Activated T-helper 1 cell treated with Interleukin-2 at 50 U/mL for 16 hours (primary cell): ENCODE data around the gene TP53RK.
"Not testable (repeated sequence)": the region's sequence is repeated elsewhere in the genome, so short reads cannot be mapped to it uniquely, and the experiment has no call there.

Source experiments
- DNase-seq: peaks from one replicate; pipeline ENCODE4 v3.0.0-alpha.2; 2020; ENCODE audit warnings: low read depth

TP53RK gene

DNA sequence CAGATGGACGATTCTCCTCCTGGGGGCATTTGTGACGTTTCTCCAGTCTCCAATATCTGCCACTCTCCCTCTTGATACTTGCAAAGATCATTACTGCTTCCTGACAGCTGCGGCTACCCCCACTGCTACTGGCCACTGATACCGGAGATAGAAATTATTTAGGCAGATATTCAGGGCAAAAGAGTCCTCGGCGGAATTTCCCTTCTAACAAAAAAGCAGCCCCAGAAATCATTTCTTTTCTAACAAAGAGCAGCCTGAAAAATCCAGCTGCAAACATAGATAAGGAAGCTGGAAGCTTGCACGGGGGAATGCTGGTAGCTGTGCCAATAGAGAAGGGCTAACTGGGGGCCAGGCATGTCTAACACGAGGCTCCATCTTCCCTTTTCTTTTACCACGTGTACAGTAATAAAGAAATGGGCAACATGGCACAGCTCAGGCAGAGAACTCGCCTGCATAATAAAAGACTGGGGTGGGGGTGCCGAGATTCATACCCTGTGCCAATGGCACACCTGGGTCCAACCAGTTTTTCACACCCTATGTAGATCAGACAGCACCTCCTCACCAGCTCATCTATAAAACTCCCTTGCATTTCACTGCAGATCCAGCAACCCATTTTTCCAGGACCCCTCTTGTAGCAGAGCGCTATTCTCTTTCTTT, 6.1 kb downstream of the TP53RK start:
- DNase-seq: no peak

DNA sequence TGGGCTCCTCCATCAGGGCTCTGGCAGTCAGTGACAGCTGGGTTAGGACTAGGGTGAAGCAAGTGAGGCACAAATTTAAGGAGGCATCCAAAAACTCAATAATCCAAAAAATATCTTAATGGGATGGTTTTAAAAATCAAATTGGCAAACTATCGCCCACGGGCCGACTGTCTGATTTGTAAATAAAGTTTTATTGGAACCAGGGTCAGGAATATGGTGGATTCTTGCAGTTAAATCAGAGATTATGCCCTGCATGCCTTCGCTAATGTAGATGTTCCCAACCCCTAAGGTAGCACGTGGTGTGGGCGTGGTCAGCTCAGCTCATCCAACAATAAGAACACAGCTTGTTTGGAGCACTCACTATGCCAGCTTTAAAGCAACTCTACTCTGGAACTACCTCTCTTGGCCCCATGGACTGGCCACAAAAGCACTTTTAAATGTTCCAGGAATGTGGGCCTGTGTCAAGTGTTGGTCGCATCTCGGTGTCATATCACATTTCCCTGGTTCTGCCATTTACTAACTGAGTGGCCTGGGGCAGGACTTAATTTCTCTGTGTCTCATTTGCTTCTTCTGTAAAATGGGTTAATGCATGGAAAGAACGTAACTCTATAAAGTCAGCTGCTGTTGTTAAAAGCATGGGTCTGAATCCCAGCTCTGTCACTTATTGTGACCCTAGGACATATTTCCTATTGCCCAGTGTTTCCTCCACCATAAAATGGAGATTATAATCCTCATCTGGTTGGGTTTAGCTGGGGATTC, 7.0 kb downstream of the TP53RK start:
- DNase-seq: no peak

DNA sequence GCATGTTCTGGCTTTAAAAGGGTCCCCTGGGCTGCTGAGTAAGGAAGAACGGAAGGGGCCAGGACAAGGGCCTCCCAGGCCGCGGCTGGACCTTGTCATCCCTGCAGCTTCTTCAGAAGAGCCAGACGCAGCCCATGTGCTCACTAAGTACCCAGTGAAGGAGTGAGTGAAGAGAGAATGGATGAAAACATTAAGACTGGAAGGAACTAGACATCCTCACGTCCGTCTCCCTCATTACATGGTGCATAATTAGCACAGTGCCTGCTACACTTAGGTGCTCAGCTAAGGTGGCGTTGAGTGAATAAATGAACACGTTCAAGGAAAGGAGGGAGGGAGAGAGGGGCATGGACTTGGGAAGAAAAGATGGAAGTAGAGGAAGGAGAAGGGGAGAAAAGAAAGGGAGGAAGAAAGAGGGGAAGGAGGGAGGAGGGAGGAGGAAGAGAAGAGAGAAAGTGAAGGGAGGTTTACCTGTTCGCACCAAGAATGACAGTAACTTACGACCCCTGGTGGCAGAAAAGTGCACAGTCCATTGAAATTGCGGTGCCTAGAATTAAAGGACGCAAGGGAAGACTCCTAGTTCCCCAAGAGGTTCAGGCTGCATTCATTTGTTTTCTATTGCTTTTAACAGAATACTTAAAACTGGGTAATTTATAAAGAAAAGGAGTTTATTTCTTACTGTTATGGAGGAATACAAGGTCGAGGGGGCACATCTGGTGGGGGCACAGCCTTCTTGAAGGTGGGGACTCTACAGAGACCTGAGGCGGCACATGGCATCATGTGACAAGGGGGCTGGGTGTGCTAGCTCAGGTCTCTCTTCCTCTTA, 8.0 kb downstream of the TP53RK start:
- DNase-seq: peak; percentile 30

DNA sequence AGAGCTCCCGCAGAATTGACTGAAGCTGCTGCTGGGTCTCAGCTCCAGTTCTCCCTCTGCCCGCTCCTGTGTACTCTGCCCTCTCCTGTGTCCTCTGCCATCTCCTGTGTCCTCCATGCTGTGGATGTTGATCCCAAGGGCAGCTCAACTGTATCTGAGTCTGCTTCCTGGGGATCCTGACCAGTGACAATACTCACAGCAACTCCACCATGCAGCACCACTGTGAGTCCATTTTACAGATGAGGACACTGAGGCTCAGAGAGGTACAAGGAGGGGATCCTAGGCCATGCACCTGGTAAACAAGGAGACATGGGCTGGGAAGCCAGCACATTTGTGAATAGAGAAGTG, 8.6 kb downstream of the TP53RK start:
- no peak for DNase-seq

DNA sequence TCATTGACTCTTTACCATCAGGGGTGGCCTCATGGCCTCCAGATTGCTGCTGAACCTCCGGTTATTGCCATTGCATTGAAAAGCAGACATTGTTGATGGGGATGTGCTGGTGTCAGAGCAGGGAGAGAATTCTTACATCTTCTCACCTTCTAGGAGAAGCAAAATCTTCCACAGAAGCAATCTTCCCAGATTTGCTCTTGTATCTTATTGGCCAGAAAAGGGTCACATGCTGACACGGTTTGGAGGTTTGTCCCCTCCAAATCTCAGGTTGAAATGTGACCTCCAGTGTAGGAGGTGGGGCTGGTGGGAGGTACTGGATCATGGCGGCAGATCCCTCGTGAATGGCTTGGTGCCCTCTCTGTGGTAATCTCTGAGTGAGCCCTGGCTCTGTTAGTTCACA, 10.7 kb downstream of the TP53RK start:
- DNase-seq: no peak

DNA sequence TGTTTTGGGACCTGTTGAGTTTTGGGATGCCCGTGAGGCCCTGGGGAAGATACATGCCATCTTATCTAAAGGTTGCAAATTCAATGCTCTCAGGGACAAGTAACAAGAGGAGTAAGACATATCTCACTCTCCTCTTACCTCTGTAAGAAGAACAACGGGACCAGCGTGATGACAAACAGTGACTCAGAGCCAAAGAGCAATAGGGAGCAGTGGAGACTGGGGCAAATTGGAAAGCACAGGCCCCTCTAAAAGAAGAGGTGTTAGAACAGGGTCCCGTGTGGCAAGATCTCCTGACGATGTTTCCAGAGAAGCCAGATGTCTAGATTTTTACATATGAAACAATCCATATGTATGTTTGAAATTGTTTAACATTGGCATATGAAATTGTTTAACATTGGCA, 11.6 kb downstream of the TP53RK start:
- no peak for DNase-seq

DNA sequence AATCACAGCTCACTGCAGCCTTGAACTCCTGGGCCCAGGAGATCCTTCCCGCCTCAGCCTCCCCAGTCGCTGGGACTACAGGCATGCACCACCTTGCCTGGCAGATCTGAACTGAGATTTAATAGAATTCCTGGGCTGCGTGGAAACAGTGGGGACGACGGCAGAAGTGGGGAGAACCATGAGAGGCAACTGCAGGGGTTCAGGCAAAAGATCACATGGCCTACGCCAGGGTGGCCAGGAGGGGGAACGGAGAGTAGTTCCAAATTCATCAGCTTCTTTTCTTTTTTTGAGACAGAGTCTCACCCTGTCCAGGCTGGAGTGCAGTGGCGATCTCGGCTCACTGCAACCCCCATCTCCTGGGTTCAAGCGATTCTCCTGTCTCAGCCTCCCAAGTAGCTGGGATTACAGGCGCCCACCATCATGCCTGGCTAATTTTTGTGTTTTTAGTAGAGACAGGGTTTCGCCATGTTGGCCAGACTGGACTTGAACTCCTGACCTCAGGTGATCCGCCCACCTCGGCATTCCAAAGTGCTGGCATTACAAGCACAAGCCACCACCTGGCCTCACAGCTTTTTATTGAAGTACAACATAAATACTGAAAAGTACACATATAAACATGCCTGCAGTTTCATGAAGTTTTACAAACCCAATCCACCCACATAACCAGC, 12.5 kb downstream of the TP53RK start:
- not testable (repeated sequence) for DNase-seq

DNA sequence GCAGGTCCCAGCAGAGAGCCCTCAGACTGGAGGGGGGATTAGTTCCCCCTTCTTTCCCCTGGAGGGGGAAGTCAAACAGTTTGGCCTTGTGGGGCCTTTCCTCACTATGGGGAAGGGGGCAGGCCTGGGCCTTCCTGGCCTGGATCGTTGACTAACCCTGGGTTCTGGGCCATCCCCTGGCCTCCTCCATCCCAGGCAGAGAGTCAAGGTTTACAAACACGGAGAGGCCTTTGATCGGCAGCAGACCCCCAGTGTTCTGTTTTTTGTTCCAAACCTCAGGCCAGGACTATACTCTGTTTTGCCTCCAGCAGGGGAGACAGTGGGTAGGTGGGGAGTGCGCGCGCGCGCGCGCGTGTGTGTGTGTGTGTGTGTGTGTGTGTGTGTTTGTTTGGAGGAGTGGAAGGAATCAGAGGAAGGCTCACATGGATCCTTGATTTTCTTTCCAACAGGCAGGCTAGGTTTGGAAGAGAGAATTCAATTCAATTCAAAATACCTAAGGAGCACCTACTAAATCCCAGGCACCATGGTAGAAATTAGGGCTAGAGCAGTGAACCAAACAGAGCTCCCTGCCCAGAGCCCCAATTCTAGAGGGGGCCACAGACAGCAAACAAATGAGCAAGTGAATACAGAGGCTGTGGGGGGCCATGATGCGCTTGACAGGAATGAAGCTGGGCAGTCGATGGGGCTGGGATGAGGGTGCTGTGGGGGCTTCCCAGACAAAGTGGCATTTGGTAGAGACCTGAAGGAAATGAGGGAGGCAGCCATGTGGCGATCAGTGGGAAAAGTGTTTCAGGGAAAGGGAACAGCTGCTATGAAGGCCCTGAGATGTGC, 14.8 kb downstream of the TP53RK start:
- no peak for DNase-seq

DNA sequence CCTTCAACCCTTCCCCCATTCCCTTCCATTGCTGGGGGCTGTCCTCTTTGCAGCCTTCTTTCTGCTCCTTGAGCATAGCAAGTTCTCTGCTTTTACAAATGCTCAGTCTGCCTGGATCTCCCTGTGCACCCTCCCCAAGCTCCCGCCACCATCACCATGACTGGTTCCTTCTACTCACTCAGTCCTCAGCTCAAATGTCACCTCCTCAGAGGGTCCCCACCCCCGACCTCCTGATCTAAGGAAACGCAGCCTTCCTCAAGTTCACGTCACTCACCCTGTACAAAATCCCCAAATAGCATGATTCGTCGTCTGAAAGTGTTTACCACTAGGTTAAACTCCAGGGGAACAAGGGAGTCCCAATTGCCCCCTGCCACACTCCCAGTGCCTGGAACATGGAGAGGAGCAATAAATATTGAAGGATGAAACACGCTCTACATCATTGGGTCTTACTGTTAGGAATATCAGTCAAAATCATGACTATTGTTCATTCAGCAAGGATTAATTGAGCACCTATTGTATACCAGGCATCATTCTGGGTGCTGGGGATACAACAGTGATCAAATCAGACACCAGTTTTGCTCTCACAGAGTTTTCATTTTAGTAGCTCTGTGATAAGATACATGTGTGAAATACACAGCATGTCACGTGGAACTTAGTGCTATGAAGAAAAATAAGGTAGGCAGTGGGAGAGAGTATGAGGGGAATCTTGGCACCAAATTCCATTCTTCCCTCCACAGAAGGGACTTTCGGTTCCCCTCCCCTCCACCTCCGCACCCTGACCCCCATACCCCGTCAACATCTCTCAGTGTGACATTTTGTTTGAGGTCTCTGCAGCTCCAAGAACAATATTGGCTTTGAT, 15.6 kb downstream of the TP53RK start:
- DNase-seq: no peak

DNA sequence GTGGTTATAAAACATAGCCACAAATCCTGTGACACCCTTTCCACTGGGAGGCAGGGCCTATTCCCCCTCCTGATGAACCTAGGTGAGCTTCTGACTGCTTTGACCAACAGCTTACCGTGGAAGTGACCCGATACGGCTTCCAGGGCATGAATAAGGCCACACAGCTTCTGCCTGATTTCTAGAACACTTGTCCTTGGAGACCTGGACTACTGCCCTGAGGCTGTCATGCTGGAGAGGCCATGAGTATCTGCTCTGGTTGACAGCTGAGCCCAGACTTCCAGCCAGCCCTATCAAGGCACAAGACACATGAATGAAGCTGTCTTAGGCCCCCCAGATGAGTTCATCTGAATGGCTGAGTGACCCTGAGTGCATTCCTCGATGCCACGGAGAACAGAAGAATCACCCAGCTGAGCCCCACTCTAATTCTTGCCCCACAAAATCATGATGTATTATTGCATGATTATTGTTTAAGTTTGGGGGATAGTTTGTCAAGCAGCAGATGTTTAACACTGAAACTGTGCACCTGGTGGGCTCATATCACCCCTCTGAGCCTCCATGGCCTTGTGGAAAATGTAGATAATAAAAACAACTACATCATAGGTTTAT, 16.6 kb downstream of the TP53RK start:
- DNase-seq: no peak

DNA sequence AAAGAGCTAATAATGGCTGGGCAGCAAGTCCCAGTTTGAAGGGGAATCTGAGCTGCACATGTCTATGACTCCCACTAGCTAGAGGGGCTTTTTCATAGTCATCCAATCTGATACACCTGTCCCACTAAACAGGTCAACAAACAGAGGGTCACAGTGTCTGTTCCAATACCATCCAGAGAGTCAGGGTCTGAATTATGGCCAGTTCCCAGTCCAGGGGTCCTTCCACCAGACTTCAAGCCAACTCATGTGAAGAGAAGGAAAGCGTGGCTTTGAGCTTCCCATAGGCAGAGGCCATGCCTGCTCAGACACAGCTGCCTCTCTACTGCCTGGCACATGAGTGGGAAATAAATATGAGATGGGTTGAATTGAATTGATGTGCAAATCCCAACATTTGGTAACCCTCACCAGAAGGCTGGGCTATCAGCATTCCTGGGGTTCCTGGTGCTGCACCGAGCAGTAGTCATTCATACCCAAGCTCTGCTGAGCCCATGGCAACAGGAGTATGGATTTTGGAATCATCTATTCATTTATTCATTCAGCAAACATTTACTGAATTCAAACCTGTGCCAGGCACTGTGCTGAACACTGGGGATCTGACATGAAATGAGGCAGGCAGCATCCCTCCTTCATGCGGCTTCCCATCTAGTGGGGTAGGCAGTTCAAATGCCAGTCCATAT, 17.2 kb downstream of the TP53RK start:
- DNase-seq: no peak

DNA sequence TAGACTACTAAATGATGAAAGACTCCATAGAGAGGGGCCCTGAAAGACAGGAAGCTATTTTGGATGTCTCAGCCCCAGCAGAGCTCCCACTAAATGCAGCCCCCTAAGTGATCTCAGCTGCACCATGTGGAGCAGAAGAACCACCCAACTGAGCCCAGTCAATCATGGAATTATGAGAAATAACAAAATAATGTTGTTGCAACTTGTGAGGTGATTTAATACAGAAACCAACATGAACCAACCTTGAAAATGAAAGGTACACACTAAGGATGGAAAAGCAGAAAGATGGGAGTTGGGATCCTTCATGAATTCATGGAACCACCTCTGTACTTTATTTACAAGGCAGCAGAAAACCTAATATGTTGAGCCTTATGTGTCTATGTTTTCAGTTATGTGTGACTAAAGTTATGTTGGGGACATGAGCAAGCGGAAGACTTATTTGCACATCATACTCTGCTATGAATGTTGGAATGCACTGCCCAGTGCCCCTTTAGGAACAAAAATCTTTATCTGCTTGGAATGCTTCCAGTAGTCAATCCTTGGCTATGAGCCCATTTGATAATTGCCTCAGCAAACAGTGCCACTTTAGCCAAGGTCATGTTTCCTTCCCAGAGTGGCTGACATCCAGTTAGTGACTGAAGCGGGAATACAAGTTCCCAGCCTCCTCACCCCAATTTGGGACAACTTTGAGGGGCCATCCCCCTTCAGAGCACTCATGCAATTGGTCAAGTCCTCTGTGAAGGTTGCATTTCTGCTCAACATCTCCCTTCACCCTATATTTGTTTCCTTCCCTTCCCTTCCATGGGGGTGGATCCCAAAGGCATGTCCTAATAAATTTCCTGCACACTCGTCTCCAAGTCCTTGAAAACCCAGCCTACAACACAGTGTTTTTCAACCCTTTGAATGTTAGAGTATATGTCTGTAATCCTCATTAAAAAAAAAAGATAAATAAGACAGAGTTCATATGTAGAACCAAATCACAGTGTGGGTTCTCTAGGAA, 18.4 kb downstream of the TP53RK start:
- no peak for DNase-seq

DNA sequence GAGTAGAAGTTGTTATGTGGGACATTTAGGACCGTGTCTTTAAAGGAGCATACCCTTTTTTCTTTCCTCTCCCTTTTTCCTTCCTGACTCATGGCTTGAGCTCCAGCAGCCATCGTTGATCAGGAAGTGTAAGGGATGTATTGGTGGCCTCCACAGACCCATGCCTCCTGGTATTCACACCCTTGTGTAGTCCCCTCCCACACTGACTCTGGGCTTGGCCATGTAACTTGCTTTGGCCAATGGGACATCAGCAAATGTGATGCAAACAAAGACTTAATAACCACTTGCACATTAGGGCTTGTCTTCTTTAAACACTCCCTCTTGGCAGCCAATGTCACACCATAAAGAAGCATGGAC, 19.0 kb downstream of the TP53RK start:
- DNase-seq: no peak

DNA sequence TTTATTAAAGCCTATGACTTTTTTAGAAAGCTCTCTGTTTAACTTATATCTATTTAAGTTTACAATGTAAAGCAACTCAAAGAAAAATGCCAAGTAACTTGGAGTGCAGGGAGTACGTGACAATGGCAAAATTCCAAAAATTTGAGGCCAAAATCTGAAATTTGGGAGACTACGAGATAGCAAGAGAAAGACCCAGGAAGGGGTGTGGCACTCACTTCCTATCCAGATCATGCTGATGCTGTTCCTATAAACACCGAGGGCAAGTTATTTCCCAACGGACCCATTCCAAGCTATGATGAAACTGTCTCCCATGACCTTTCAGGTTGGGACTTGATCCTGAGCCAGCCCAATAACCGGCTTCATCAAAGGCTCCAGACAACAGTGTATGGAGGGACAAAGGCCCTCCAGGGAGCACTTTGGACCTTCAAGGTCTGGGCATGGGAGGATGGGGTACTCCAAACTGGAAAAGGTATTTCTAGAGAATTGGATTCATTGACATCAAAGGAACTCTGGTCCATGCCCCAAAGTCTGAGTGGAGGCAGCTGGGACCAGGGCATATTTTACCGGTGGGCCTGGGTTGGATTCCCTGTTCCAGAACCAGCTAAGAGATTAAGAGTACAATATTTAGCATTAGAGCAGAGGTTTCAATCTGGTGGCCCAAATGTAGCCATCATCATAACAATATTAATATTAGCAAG, 22.3 kb downstream of the TP53RK start:
- DNase-seq: no peak

DNA sequence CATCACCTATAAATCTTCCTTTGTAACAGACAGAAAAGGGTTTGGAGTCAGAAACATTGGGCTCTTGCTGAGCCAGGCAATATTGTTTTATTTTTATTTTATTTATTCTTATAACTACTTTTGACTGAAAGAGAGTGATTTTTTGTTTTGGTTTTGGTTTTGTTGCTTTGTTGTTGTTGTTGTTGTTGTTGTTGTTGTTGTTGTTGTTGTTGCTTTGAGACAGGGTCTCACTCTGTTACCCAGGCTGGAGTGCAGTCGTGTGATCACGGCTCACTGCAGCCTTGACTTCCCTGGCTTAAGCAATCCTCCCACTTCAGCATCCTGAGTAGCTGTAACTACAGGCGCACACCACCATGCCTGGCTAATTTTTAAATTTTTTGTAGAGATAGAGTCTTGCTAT, 22.9 kb downstream of the TP53RK start:
- DNase-seq: no peak

DNA sequence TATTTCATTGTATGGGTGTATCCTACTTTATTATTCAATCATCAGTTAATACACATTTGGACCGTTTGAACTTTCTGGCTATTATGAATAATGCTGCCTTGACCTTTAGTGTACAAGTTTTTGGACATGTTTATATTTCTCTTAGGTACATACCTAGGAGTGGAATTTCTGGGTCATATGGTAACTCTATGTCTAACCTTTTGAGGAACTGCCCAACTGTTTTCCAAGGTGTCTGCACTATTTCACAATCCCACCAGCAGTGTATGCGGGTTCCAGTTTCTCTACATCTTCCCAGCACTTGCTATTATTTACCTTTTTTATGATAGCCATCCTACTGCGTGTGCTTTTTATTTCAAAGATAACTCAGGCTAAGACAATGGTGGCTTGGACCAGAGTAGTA, 23.6 kb downstream of the TP53RK start:
- no peak for DNase-seq

DNA sequence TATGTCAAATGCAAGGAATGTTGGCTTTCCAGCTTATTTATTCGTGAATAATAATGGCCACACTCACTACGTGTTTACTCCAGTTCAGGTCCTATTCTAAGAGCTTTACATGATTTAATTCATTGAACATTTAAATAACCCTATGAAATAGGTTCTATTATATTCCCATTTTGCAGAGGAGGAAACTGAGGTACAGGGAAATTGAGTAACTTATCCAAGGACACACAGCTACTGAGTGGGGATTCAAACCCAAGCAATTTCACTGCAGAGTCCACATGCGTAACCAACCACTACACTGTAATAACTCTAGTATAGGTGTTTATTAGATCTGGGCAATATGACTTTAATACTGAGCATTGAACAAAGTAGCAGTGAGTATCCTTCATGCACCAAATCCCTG, 25.7 kb downstream of the TP53RK start:
- no peak for DNase-seq

DNA sequence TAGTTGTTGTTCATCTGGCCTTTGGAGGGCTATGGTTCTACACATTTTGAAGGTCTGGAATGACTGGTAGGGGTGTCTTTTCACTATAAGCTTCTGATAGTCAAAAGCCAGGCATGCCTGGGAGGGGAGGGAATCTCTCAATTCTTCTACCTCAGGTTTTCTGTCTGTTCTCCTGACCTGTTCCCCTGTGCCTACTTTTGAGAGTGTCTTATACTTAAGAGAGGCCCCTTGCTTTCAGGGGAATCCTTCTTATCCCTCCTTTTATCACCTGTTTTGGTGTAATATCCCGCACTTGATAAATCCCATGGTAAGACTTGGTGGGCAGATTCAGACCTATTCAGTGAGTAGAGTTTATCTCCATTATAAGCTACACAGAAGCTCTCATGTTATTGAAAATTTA, 27.6 kb downstream of the TP53RK start:
- DNase-seq: no peak
